GM12878 (cell line): ENCODE data around the gene TPO. TPM values are rescaled to one million over a fixed set of nuclear protein-coding genes. Genes with fewer than 3 reads are reported as not detected.

ENCODE experiments used
- ATAC-seq: fragments of 200-7000 bp; cut with Tn5 transposase; 3 replicates; pipeline ENCODE4 v1.9.1; 2020; ENCODE audit warnings: mild to moderate bottlenecking, moderate library complexity
- BruUV-seq: library from RNA; stranded (reverse); fragments of 400-500 nt; replicated peaks from 2 replicates; lab custom pipeline; 2021; lab: Mats Ljungman, UMichigan
- CTCF ChIA-PET: fragments of 300-600 bp; sonication (Branson Sonifier 250); formaldehyde crosslinking; extraction: SDS; loops from one replicate; lab custom pipeline; 2021; ENCODE audit warnings: inconsistent platforms; lab: Yijun Ruan, JAX
- POLR2A ChIA-PET: fragments of 350-600 bp; formaldehyde crosslinking; extraction: SDS; loops from one replicate; lab custom pipeline; 2021; ENCODE audit warnings: inconsistent platforms; lab: Charles Lee
- RAD21 ChIA-PET: fragments of 300-600 bp; sonication (Branson Sonifier 250); formaldehyde crosslinking; loops from one replicate; lab custom pipeline; 2023; ENCODE audit warnings: antibody characterized with exemption; ENCODE audit not compliant: unreplicated experiment; lab: Charles Lee
- SMC1A ChIA-PET: fragments of 300-600 bp; sonication (Branson Sonifier 250); formaldehyde crosslinking; loops from one replicate; lab custom pipeline; 2023; ENCODE audit not compliant: unreplicated experiment, uncharacterized antibody; lab: Charles Lee
- DNase-seq: peaks from one replicate; pipeline ENCODE4 v3.0.0-alpha.2; 2011; ENCODE audit warnings: low read depth, low spot score
- FAIRE-seq: peaks from 3 replicates; lab custom pipeline; 2011; peaks lifted over from hg19 to GRCh38; lab: Jason Lieb, UNC
- H2AFZ ChIP-seq: 2 replicates; pipeline ENCODE4 v1.6.0; 2011; ENCODE audit warnings: low read depth, low read length, control low read depth; ENCODE audit not compliant: control insufficient read depth
- H3K27ac ChIP-seq: 2 replicates; pipeline ENCODE4 v1.5.1; 2011; ENCODE audit warnings: control low read depth; ENCODE audit not compliant: control insufficient read depth, insufficient read depth
- H3K27me3 ChIP-seq, 2 experiments: replicated peaks in 1 of 2; 2 replicates each; pipeline versions ENCODE4 v1.6.0 to v1.6.1; 2011; ENCODE audit warnings: low read length in 1 of 2; ENCODE audit not compliant: control insufficient read depth in 2 of 2, insufficient read depth in 2 of 2
- H3K36me3 ChIP-seq, 2 experiments: 2 replicates each; pipeline ENCODE4 v1.5.1; 2011; ENCODE audit warnings: low read length in 1 of 2; ENCODE audit not compliant: control insufficient read depth in 2 of 2, insufficient read depth in 2 of 2
- H3K4me1 ChIP-seq: 2 replicates; pipeline ENCODE4 v1.6.1; 2011; ENCODE audit warnings: mild to moderate bottlenecking, low read length, moderate library complexity, mixed read lengths; ENCODE audit not compliant: control insufficient read depth, insufficient read depth
- H3K4me2 ChIP-seq: 2 replicates; pipeline ENCODE4 v1.6.0; 2011; ENCODE audit warnings: control low read depth; ENCODE audit not compliant: control insufficient read depth, insufficient read depth
- H3K4me3 ChIP-seq: fragments of 200-600 bp; sonication (generic); 2 replicates; pipeline ENCODE4 v1.5.1; 2016
- H3K79me2 ChIP-seq: 2 replicates; pipeline ENCODE4 v1.6.0; 2011; ENCODE audit warnings: low read length; ENCODE audit not compliant: control insufficient read depth, insufficient read depth
- H3K9ac ChIP-seq: 2 replicates; pipeline ENCODE4 v1.8.0; 2011; ENCODE audit warnings: low read length, control low read depth, mixed read lengths; ENCODE audit not compliant: control insufficient read depth, insufficient read depth
- H3K9me3 ChIP-seq: replicated peaks from 3 replicates; pipeline ENCODE4 v1.5.1; 2011; ENCODE audit warnings: mild to moderate bottlenecking, low read length; ENCODE audit not compliant: control insufficient read depth, insufficient read depth
- H4K20me1 ChIP-seq: 2 replicates; pipeline ENCODE4 v1.6.0; 2011; ENCODE audit not compliant: control insufficient read depth, insufficient read depth
- BCL11A ChIP-seq: IDR thresholded peaks from 2 replicates; pipeline ENCODE4 v1.6.1; 2011; ENCODE audit warnings: low read depth, low read length
- BMI1 ChIP-seq: fragments of 450-650 bp; IDR thresholded peaks from 2 replicates; pipeline ENCODE4 v1.6.1; 2016; ENCODE audit warnings: mild to moderate bottlenecking, moderate library complexity, borderline replicate concordance
- CEBPB ChIP-seq, 2 experiments: fragments of 150-350 bp in 1 of 2; IDR thresholded peaks; 2 replicates each; pipeline ENCODE4 v1.6.1; 2012 to 2014; ENCODE audit warnings: low read depth in 2 of 2, low read length in 2 of 2, borderline replicate concordance in 1 of 2, inconsistent platforms in 1 of 2
- CHD4 ChIP-seq: fragments of 200-600 bp; sonication (generic); IDR thresholded peaks from 2 replicates; pipeline ENCODE4 v1.6.1; 2016; ENCODE audit warnings: mild to moderate bottlenecking
- HCFC1 ChIP-seq: fragments of 150-350 bp; IDR thresholded peaks from 2 replicates; pipeline ENCODE4 v1.6.1; 2014; ENCODE audit warnings: low read length
- HDAC2 ChIP-seq: fragments of 200-600 bp; sonication (generic); IDR thresholded peaks from 2 replicates; pipeline ENCODE4 v1.6.1; 2017
- IRF3 ChIP-seq: fragments of 450-650 bp; IDR thresholded peaks from 2 replicates; pipeline ENCODE4 v1.6.1; 2014; ENCODE audit warnings: mild to moderate bottlenecking
- NBN ChIP-seq: fragments of 450-650 bp; IDR thresholded peaks from 2 replicates; pipeline ENCODE4 v1.6.1; 2016
- SREBF1 ChIP-seq: IDR thresholded peaks from 2 replicates; pipeline ENCODE4 v1.6.1; 2012; ENCODE audit warnings: mild to moderate bottlenecking, low read length
- TCF7 ChIP-seq: IDR thresholded peaks from 2 replicates; pipeline ENCODE4 v1.6.1; 2014; ENCODE audit warnings: antibody characterized with exemption, borderline replicate concordance
- WRNIP1 ChIP-seq: IDR thresholded peaks from 2 replicates; pipeline ENCODE4 v1.6.1; 2011; ENCODE audit warnings: low read depth, low read length, improper control_type of control experiment, borderline replicate concordance
- ZBED1 ChIP-seq: IDR thresholded peaks from 2 replicates; pipeline ENCODE4 v1.6.1; 2016; ENCODE audit warnings: borderline replicate concordance
- ZZZ3 ChIP-seq: IDR thresholded peaks from 2 replicates; pipeline ENCODE4 v1.6.1; 2011; ENCODE audit warnings: low read depth; ENCODE audit not compliant: control insufficient read depth, insufficient read length
- WGBS: methylation state at CpG from one replicate; pipeline ENCODE4 v1.1.6; 2016; ENCODE audit warnings: low lambda C conversion rate; ENCODE audit not compliant: insufficient replicate concordance, insufficient coverage; ENCODE audit errors: missing lambda C conversion rate; 5-methylcytosine and 5-hydroxymethylcytosine counted together
- in situ Hi-C: fragments of 300-500 bp; cut with MboI; formaldehyde crosslinking; loops from 9 replicates; pipeline ENCODE4 v1.14.3; 2018; ENCODE audit warnings: mixed read lengths
- intact Hi-C: fragments of 100-400 bp; cut with micrococcal nuclease; formaldehyde crosslinking; loops from one replicate; pipeline ENCODE4 v1.14.2; 2022; ENCODE audit not compliant: unreplicated experiment
- polyA plus RNA-seq, 11 experiments: library from polyadenylated mRNA; depleted of rRNA in 4 of 11; unstranded in 6 of 11; stranded (reverse) in 5 of 11; fragments of >200 nt; fragmentation: Nextera tagmentation in 4 of 11; fragmentation: Illumina TruSeq in 1 of 11; extraction: Ambion mirVana in 4 of 11; extraction: Trizol in 1 of 11; gene quantifications; 1 replicate in 1 of 11; 2 replicates in 10 of 11; pipeline versions ENCODE4 v1.2.1 to v1.2.3, GENCODE V29; 2011 to 2016; ENCODE audit warnings: inconsistent platforms in 2 of 11, missing spikeins in 2 of 11, low read depth in 1 of 11
- total RNA-seq, 4 experiments: library from RNA; depleted of rRNA in 3 of 4; stranded (reverse); fragments of >200 nt in 3 of 4; fragmentation: Illumina TruSeq in 1 of 4; extraction: Trizol in 1 of 4; gene quantifications; 2 replicates each; pipeline versions ENCODE4 v1.2.1 to v1.2.3, GENCODE V29; 2013 to 2021
- TF ChIP-seq, protein P1 (sequence below): fragments of 150-350 bp; IDR thresholded peaks from 2 replicates; pipeline ENCODE4 v1.6.1; 2016; ENCODE audit warnings: low read depth, low read length
- TF ChIP-seq, protein P2 (sequence below): IDR thresholded peaks from 2 replicates; pipeline ENCODE4 v1.6.1; 2011; ENCODE audit warnings: low read depth, low read length, improper control_type of control experiment, borderline replicate concordance

The TPO gene
- total and polyA plus RNA-seq, 10 of the 15 experiments (the other 5 are each of a cell fraction or from before 2014, with no cell fraction given) = 0.07 to 0.11 TPM; not detected in 8

- Histone ChIP-seq H3K27ac (no peak overlapping the region), H3K4me2 (no peak overlapping the region), H2AFZ (no peak overlapping the region), H3K4me3 (no peak overlapping the region), H3K9ac (no peak overlapping the region), H3K36me3 (no peaks in the 10 kb centered on the region), H4K20me1 (no peaks in the 10 kb centered on the region), H3K79me2 (no peaks in the 10 kb centered on the region), H3K9me3 (no peaks in the 10 kb centered on the region), H3K4me1 (no peaks in the 10 kb centered on the region), H3K27me3 (no peaks in the 10 kb centered on the region)
- no TSS peak for BruUV-seq
- 20% methylated on average over 6 of the region's 6 CpGs for WGBS
- ChIA-PET POLR2A (interaction anchor here (0.6 kb wide), 1 partner anchor 1005 kb away, joined by 3 read pairs; no protein-coding TSS in a partner anchor), SMC1A (no interaction called here), CTCF (no interaction called here), RAD21 (no interaction called here)
- ATAC-seq (no peak), DNase-seq (no peak), FAIRE-seq (no peak)
- in situ Hi-C loops (no loop called here), intact Hi-C loops (no loop called here)
- TF ChIP-seq ZBED1 (no peak), IRF3 (no peak), BMI1 (no peak), HDAC2 (no peak), SREBF1 (no peak), BCL11A (no peak), CEBPB (IDR thresholded peaks at IDR 0.05; ENCODE audit: borderline replicate concordance in 1 of 2, low read depth in 2 of 2, low read length in 2 of 2) (no peak), CHD4 (no peak), ZZZ3 (no peak), TCF7 (no peak), WRNIP1 (no peak), NBN (no peak), HCFC1 (no peak)
- TF ChIP-seq, protein P1, sequence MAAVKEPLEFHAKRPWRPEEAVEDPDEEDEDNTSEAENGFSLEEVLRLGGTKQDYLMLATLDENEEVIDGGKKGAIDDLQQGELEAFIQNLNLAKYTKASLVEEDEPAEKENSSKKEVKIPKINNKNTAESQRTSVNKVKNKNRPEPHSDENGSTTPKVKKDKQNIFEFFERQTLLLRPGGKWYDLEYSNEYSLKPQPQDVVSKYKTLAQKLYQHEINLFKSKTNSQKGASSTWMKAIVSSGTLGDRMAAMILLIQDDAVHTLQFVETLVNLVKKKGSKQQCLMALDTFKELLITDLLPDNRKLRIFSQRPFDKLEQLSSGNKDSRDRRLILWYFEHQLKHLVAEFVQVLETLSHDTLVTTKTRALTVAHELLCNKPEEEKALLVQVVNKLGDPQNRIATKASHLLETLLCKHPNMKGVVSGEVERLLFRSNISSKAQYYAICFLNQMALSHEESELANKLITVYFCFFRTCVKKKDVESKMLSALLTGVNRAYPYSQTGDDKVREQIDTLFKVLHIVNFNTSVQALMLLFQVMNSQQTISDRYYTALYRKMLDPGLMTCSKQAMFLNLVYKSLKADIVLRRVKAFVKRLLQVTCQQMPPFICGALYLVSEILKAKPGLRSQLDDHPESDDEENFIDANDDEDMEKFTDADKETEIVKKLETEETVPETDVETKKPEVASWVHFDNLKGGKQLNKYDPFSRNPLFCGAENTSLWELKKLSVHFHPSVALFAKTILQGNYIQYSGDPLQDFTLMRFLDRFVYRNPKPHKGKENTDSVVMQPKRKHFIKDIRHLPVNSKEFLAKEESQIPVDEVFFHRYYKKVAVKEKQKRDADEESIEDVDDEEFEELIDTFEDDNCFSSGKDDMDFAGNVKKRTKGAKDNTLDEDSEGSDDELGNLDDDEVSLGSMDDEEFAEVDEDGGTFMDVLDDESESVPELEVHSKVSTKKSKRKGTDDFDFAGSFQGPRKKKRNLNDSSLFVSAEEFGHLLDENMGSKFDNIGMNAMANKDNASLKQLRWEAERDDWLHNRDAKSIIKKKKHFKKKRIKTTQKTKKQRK = no peak
- TF ChIP-seq, protein P2, sequence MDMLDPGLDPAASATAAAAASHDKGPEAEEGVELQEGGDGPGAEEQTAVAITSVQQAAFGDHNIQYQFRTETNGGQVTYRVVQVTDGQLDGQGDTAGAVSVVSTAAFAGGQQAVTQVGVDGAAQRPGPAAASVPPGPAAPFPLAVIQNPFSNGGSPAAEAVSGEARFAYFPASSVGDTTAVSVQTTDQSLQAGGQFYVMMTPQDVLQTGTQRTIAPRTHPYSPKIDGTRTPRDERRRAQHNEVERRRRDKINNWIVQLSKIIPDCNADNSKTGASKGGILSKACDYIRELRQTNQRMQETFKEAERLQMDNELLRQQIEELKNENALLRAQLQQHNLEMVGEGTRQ = no peak
Measured at GRCh38 chr2:1501991-1502390, 88.7 kb downstream of the TPO start.
